ENCODE results near the gene LRRC18. TPM values are rescaled to one million over a fixed set of nuclear protein-coding genes. Genes with fewer than 3 reads are reported as not detected.

LRRC18 gene
- total and polyA plus RNA-seq, 4 donors, result 1.8 to 4.5 (median 2.7) TPM

- no peaks in the 10 kb centered on the region for H3K9me3 ChIP-seq (ENCODE audit: control insufficient read depth in 4 of 4, insufficient read depth in 3 of 4, low read length in 3 of 4)
- no peak overlapping the region for H3K9ac ChIP-seq (ENCODE audit: insufficient read depth in 1 of 2, low read length in 2 of 2)
- H3K4me1 ChIP-seq (ENCODE audit: control insufficient read depth in 5 of 5, insufficient read depth in 5 of 5, low read length in 5 of 5), result no peaks in the 10 kb centered on the region
- no peak for DNase-seq
- WGBS, 2 donors, result 92 to 94% methylated on average over 12 of the region's 12 CpGs
- no peak for TF ChIP-seq CTCF (IDR thresholded peaks at IDR 0.05; ENCODE audit: control extremely low read depth, extremely low read depth)
- peaks cover 0 to 1% (median 0%) of the 10 kb centered on the region in 4 donors for H3K36me3 ChIP-seq (ENCODE audit: control insufficient read depth in 4 of 4, insufficient read depth in 4 of 4, low read length in 4 of 4)
- no peak overlapping the region for H3K4me3 ChIP-seq
- no peak for ATAC-seq (ENCODE audit: insufficient read depth, low FRiP score)
- H3K27ac ChIP-seq (ENCODE audit: low read depth in 1 of 2, low read length in 1 of 2), result no peak overlapping the region
- no peaks in the 10 kb centered on the region for H3K27me3 ChIP-seq (ENCODE audit: control insufficient read depth in 3 of 3, insufficient read depth in 3 of 3, low read length in 2 of 3)
Measured at GRCh38 chr10:48974510-48975156, 35.0 kb upstream of the LRRC18 start.

GRCh38 chr10:48973065-48973464 lies 33.4 kb upstream of the LRRC18 start:
- no peaks in the 10 kb centered on the region for H3K9me3 ChIP-seq (ENCODE audit: control insufficient read depth in 4 of 4, insufficient read depth in 3 of 4, low read length in 3 of 4)
- DNase-seq (no peak), ATAC-seq (ENCODE audit: insufficient read depth, low FRiP score) (no peak)
- 88 to 89% methylated on average over 5 of the region's 5 CpGs for WGBS, 2 donors
- TF ChIP-seq CTCF (IDR thresholded peaks at IDR 0.05; ENCODE audit: control extremely low read depth, extremely low read depth), result no peak
- no peak overlapping the region for H3K4me3 ChIP-seq
- no peaks in the 10 kb centered on the region for H3K27me3 ChIP-seq (ENCODE audit: control insufficient read depth in 3 of 3, insufficient read depth in 3 of 3, low read length in 2 of 3)
- H3K36me3 ChIP-seq (ENCODE audit: control insufficient read depth in 4 of 4, insufficient read depth in 4 of 4, low read length in 4 of 4), result peaks cover 0 to 1% (median 0%) of the 10 kb centered on the region in 4 donors
- H3K27ac ChIP-seq (ENCODE audit: low read depth in 1 of 2, low read length in 1 of 2), result no peak overlapping the region
- no peak overlapping the region for H3K9ac ChIP-seq (ENCODE audit: insufficient read depth in 1 of 2, low read length in 2 of 2)
- no peaks in the 10 kb centered on the region for H3K4me1 ChIP-seq (ENCODE audit: control insufficient read depth in 5 of 5, insufficient read depth in 5 of 5, low read length in 5 of 5)

GRCh38 chr10:48970654-48971053 lies 31.0 kb upstream of the LRRC18 start:
- ATAC-seq (ENCODE audit: insufficient read depth, low FRiP score), result no peak
- WGBS, 2 donors, result 90 to 92% methylated on average over 4 of the region's 4 CpGs
- peaks cover 0 to 1% (median 0%) of the 10 kb centered on the region in 4 donors for H3K36me3 ChIP-seq (ENCODE audit: control insufficient read depth in 4 of 4, insufficient read depth in 4 of 4, low read length in 4 of 4)
- no peaks in the 10 kb centered on the region for H3K9me3 ChIP-seq (ENCODE audit: control insufficient read depth in 4 of 4, insufficient read depth in 3 of 4, low read length in 3 of 4)
- TF ChIP-seq CTCF (IDR thresholded peaks at IDR 0.05; ENCODE audit: control extremely low read depth, extremely low read depth), result no peak
- no peak overlapping the region for H3K27ac ChIP-seq (ENCODE audit: low read depth in 1 of 2, low read length in 1 of 2)
- no peak overlapping the region for H3K4me3 ChIP-seq
- H3K4me1 ChIP-seq (ENCODE audit: control insufficient read depth in 5 of 5, insufficient read depth in 5 of 5, low read length in 5 of 5), result no peaks in the 10 kb centered on the region
- no peak overlapping the region for H3K9ac ChIP-seq (ENCODE audit: insufficient read depth in 1 of 2, low read length in 2 of 2)
- DNase-seq, result no peak
- H3K27me3 ChIP-seq (ENCODE audit: control insufficient read depth in 3 of 3, insufficient read depth in 3 of 3, low read length in 2 of 3), result no peaks in the 10 kb centered on the region

- no peaks in the 10 kb centered on the region for H3K9me3 ChIP-seq (ENCODE audit: control insufficient read depth in 4 of 4, insufficient read depth in 3 of 4, low read length in 3 of 4)
- no peaks in the 10 kb centered on the region for H3K4me1 ChIP-seq (ENCODE audit: control insufficient read depth in 5 of 5, insufficient read depth in 5 of 5, low read length in 5 of 5)
- H3K4me3 ChIP-seq, result no peak overlapping the region
- DNase-seq (no peak), ATAC-seq (ENCODE audit: insufficient read depth, low FRiP score) (no peak)
- 93 to 97% methylated on average over 14 of the region's 14 CpGs for WGBS, 2 donors
- TF ChIP-seq CTCF (IDR thresholded peaks at IDR 0.05; ENCODE audit: control extremely low read depth, extremely low read depth), result no peak
- no peaks in the 10 kb centered on the region for H3K27me3 ChIP-seq (ENCODE audit: control insufficient read depth in 3 of 3, insufficient read depth in 3 of 3, low read length in 2 of 3)
- no peak overlapping the region for H3K27ac ChIP-seq (ENCODE audit: low read depth in 1 of 2, low read length in 1 of 2)
- peaks cover 0 to 1% (median 0%) of the 10 kb centered on the region in 4 donors for H3K36me3 ChIP-seq (ENCODE audit: control insufficient read depth in 4 of 4, insufficient read depth in 4 of 4, low read length in 4 of 4)
- no peak overlapping the region for H3K9ac ChIP-seq (ENCODE audit: insufficient read depth in 1 of 2, low read length in 2 of 2)
Measured at GRCh38 chr10:48970046-48970445, 30.4 kb upstream of the LRRC18 start.
